Tibial nerve (tissue), 4 donors: ENCODE measurements around the gene SOWAHC. TPM values are rescaled to one million over a fixed set of nuclear protein-coding genes. Genes with fewer than 3 reads are reported as not detected.

ENCODE experiments used
- DNase-seq, 2 donors: peaks; one replicate each; pipeline ENCODE4 v3.0.0-alpha.2; 2019; ENCODE audit warnings: low spot score in 2 of 2
- H3K27ac ChIP-seq, 4 donors: fragments of 200-600 bp; sonication (generic) in 3 of 4; one replicate each; pipeline ENCODE4 v1.5.1; 2017 to 2019; ENCODE audit warnings: mild to moderate bottlenecking in 1 of 4
- H3K27me3 ChIP-seq, 2 donors: fragments of 200-600 bp; sonication (generic) in 1 of 2; one replicate each; pipeline versions ENCODE4 v1.5.1 to v1.6.0; 2017 to 2019
- H3K36me3 ChIP-seq, 3 donors: fragments of 200-600 bp; sonication (generic); one replicate each; pipeline ENCODE4 v1.5.1; 2018 to 2019
- H3K4me1 ChIP-seq, 4 donors: fragments of 200-600 bp; sonication (generic) in 3 of 4; one replicate each; pipeline ENCODE4 v1.5.1; 2017 to 2019
- H3K4me3 ChIP-seq, 4 donors: fragments of 200-600 bp; sonication (generic) in 3 of 4; one replicate each; pipeline ENCODE4 v1.5.1; 2017 to 2019; ENCODE audit warnings: mild to moderate bottlenecking in 1 of 4, moderate library complexity in 1 of 4
- H3K9me3 ChIP-seq, 4 donors: fragments of 200-600 bp; sonication (generic) in 3 of 4; one replicate each; pipeline ENCODE4 v1.5.1; 2017 to 2019
- EP300 ChIP-seq, 2 donors: sonication (generic); formaldehyde crosslinking; IDR thresholded peaks; one replicate each; pipeline ENCODE4 v1.6.1; 2017; ENCODE audit warnings: antibody characterized with exemption in 2 of 2, mild to moderate bottlenecking in 1 of 2
- POLR2A ChIP-seq, 2 donors: fragments of 450-650 bp; IDR thresholded peaks; one replicate each; pipeline ENCODE4 v1.6.1; 2017; ENCODE audit warnings: antibody characterized with exemption in 2 of 2, mild to moderate bottlenecking in 2 of 2, moderate library complexity in 2 of 2
- WGBS, 2 donors: methylation state at CpG; one replicate each; pipeline ENCODE4 v1.1.5; 2018; 5-methylcytosine and 5-hydroxymethylcytosine counted together
- total RNA-seq, 4 donors: library from RNA; depleted of rRNA; stranded (reverse); fragments of >200 nt; gene quantifications; one replicate each; pipeline ENCODE4 v1.1.0, GENCODE V29; 2016
- TF ChIP-seq, protein P1 (sequence below), 5 experiments: fragments of 200-600 bp in 3 of 5; fragments of 450-650 bp in 2 of 5; sonication (generic) in 3 of 5; IDR thresholded peaks; one replicate each; pipeline ENCODE4 v1.5.1; 2016 to 2019; ENCODE audit warnings: antibody characterized with exemption in 5 of 5, mild to moderate bottlenecking in 3 of 5, moderate library complexity in 2 of 5

Gene SOWAHC
- total RNA-seq, 4 donors from 2014 or later = 24.5 to 26.9 (median 25.1) TPM

DNA sequence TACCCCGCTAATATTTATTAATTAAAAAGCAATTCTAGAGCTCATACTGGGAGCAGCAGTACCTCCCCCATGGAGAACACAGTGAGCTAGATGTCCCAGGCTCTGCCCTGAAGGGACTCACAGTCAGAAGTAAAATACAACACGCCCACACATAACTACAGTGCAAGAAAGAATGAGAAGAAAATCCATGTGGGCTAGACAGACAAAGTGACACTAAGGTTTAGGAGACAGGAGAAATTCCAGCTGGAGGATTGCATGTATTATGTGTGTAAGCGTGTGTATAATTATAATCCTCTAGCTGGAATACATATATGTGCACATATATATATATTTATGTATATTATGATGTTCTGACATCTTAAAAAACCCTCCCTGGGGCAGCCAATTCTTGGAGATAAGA, 15.7 kb downstream of the SOWAHC start:
- no peak for TF ChIP-seq POLR2A (IDR thresholded peaks at IDR 0.05)
- TF ChIP-seq EP300 (IDR thresholded peaks at IDR 0.05) = no peak
- TF ChIP-seq, protein P1, sequence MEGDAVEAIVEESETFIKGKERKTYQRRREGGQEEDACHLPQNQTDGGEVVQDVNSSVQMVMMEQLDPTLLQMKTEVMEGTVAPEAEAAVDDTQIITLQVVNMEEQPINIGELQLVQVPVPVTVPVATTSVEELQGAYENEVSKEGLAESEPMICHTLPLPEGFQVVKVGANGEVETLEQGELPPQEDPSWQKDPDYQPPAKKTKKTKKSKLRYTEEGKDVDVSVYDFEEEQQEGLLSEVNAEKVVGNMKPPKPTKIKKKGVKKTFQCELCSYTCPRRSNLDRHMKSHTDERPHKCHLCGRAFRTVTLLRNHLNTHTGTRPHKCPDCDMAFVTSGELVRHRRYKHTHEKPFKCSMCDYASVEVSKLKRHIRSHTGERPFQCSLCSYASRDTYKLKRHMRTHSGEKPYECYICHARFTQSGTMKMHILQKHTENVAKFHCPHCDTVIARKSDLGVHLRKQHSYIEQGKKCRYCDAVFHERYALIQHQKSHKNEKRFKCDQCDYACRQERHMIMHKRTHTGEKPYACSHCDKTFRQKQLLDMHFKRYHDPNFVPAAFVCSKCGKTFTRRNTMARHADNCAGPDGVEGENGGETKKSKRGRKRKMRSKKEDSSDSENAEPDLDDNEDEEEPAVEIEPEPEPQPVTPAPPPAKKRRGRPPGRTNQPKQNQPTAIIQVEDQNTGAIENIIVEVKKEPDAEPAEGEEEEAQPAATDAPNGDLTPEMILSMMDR (IDR thresholded peaks at IDR 0.05) = no peak
- Histone ChIP-seq H3K4me1 (no peaks in the 10 kb centered on the region), H3K9me3 (no peaks in the 10 kb centered on the region), H3K27ac (no peak overlapping the region), H3K4me3 (no peak overlapping the region), H3K27me3 (no peaks in the 10 kb centered on the region), H3K36me3 (no peaks in the 10 kb centered on the region)
- WGBS, 2 donors = 60 to 63% methylated on average over 3 of the region's 3 CpGs
- DNase-seq = no peak

DNA sequence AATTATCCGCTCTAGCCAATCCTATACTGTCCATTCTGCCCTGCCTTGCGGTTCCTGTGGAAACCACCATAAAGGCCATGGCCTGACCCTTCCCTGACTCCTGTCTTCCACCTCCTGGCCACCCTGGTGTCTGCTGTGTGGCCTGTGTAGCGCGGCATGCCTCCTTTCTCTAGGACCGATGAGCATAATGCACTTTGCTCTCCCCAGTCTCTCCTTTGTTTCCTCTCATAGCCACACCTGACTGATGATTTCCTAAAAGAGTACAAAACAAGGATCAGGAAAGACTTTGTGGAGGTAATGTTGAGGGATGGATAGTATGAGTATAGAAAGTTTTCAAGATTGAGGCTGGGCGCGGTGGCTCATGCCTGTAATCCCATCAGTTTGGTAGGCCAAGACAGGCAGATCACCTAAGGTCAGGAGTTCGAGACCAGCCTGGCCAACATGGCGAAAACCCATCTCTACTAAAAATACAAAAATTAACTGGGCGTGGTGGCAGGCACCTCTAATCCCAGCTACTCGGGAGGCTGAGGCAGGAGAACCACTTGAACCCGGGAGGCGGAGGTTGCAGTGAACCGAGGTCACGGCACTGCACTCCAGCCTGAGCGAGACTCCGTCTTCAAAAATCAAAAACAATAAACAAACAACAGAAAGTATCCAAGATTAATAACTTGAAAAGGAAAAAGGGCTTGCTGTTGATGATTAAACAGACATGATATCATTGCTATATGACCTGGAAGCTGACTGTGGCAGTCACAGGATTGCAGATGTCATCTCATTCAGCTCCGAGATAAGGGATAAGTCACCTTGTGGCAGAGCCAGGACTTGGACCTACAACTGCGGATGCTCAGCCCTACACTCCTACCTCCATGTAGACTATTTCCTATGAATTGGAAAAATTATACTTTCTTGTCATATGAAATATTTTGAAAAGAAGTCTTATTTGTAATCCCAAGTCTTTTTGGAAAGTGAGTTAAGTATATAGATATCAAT, 16.6 kb downstream of the SOWAHC start:
- TF ChIP-seq EP300 (IDR thresholded peaks at IDR 0.05) (no peak), POLR2A (IDR thresholded peaks at IDR 0.05) (no peak)
- TF ChIP-seq, protein P1 (IDR thresholded peaks at IDR 0.05) = no peak
- Histone ChIP-seq H3K27ac (no peak overlapping the region), H3K27me3 (no peaks in the 10 kb centered on the region), H3K36me3 (no peaks in the 10 kb centered on the region), H3K4me3 (no peak overlapping the region), H3K4me1 (no peaks in the 10 kb centered on the region), H3K9me3 (no peaks in the 10 kb centered on the region)
- no peak for DNase-seq
- 88 to 91% methylated on average over 19 of the region's 19 CpGs for WGBS, 2 donors

DNA sequence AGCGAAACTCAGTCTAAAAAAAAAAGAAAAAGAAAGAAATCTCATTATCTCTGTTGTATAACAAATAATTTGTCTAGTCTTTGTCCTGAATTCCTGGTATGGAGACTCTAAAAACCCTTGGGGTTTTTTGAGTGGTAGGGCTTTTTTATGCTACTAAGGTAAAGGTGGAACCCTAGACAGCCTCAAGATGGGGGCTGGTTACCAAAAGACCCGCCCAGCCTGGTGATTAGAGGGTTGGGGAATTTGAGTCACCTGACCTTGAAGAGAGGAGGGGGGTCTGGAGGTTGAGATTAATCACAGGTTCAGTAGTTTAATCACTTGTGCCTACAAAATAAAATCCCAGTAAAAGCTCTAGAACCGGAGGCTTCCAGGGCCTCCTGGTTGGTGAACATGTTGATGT, 17.6 kb downstream of the SOWAHC start:
- no peak for TF ChIP-seq POLR2A (IDR thresholded peaks at IDR 0.05)
- TF ChIP-seq EP300 (IDR thresholded peaks at IDR 0.05) = no peak
- TF ChIP-seq, protein P1 (IDR thresholded peaks at IDR 0.05) = no peak
- 68 to 81% methylated on average over 3 of the region's 3 CpGs for WGBS, 2 donors
- H3K27ac ChIP-seq = no peak overlapping the region
- no peak overlapping the region for H3K4me3 ChIP-seq
- H3K4me1 ChIP-seq = peaks cover 0 to 7% (median 0%) of the 10 kb centered on the region in 4 donors
- H3K9me3 ChIP-seq = no peaks in the 10 kb centered on the region
- no peaks in the 10 kb centered on the region for H3K36me3 ChIP-seq
- no peaks in the 10 kb centered on the region for H3K27me3 ChIP-seq
- no peak for DNase-seq

DNA sequence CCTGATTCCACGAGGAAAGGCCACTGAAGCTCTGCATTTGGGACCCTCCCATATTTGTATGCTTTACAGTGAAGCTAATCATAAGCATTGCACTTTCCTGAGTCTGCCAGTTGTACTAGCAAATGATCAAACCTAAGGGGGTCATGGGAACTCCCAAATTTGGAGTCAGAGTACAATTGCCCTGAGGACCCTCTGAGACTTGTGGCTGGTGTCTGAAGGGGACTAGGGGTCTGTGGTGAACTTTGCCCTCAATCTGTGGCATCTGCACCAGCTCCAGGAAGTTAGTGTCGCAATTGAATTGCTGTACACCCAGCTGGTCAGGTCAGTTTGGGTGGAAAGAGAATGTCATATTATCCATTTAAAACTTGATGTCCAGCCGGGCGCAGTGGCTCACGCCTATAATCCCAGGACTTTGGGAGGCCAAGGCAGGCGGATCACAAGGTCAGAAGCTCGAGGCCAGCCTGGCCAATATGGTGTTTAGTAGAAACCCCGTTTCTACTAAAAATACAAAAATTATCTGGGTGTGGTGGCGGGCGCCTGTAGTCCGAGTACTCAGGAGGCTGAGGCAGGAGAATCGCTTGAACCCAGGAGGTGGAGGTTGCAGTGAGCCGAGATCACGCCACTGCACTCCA, 18.1 kb downstream of the SOWAHC start:
- no peak overlapping the region for H3K4me3 ChIP-seq
- no peak overlapping the region for H3K27ac ChIP-seq
- TF ChIP-seq, protein P1 (IDR thresholded peaks at IDR 0.05) = no peak
- no peak for TF ChIP-seq POLR2A (IDR thresholded peaks at IDR 0.05)
- no peak for TF ChIP-seq EP300 (IDR thresholded peaks at IDR 0.05)
- peaks cover 0 to 7% (median 0%) of the 10 kb centered on the region in 4 donors for H3K4me1 ChIP-seq
- no peak for DNase-seq
- H3K27me3 ChIP-seq = no peaks in the 10 kb centered on the region
- no peaks in the 10 kb centered on the region for H3K36me3 ChIP-seq
- no peaks in the 10 kb centered on the region for H3K9me3 ChIP-seq
- WGBS, 2 donors = 89 to 91% methylated on average over 14 of the region's 14 CpGs
